Stimulated activated CD4-positive, alpha-beta T cell treated with anti-CD3 and anti-CD28 coated beads, Interleukin-12 subunit alpha, Interleukin-12 subunit beta, amount 100 ng/mL, for 4 hours (primary cell): ENCODE results near the gene DAPK2.

Experiments
- DNase-seq: peaks from one replicate; pipeline ENCODE4 v3.0.0-alpha.2; 2020

DAPK2 gene

GRCh38 chr15:63939531-63940130 lies 106.7 kb downstream of the DAPK2 start:
- DNase-seq, result no peak

DNA sequence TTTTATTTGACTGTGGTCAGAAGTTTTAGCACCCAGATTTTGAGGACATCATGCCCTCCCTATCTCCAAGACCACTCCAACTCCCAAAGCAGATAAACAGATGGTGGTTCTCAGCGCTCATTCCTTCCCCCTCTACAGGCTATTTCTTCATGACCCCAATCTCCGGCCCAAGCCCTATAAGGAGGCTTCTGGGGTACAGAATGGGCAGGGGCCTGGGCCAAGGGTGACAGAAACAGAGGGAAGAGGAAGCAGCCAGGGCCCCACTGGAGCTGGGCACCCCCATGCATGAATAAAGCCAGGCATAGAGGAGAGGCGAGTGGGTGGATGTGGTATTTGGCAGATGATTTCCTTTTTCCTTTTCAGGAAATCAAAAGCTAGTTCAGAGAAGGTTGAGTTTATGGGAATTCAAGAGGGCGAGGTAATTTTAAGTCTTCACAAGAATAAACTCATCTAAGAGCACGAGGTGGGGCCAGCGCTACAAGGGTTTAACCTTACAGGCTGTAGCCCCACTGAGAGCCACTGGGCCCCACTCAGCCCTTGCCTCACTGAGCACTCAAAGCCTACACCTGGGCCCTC lies 107.7 kb downstream of the DAPK2 start:
- DNase-seq, result peak; percentile 9

DNA sequence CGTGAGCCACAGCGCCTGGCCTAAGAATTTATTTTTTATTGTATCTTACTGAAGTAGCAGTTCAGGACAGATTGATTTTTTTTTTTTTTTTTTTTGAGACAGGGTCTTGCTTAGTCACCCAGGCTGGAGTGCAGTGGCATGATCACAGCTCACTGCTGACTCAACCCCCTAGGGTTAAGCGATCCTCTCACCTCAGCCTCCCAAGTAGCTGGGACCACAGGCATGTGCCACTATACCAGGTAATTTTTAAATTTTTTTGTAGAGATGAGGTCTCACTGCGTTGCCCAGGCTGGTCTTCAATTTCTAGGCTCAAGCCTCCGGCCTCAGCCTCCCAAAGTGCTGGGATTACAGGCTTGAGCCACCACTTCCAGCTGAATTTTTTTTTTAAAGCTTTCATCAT lies 112.8 kb downstream of the DAPK2 start:
- no peak for DNase-seq

DNA sequence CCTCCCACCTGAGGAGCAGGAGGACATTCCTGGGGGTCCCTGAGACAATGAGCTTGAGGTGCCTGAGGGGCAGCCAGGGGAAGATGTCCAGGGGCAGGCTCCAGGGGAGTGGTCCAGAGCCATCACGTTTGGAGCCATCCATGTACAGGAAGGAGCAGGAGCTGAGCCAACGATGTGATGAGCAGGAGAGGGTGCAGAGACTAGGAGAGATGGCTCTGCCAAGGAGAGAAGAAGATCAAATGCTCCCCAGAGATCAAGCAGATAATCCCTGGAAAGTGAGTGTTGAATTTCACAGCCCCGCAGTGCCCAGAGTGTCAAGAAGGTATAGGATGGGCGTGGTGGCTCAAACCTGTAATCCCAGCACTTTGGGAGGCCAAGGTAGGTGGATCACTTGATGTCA lies 114.7 kb downstream of the DAPK2 start:
- DNase-seq, result no peak

DNA sequence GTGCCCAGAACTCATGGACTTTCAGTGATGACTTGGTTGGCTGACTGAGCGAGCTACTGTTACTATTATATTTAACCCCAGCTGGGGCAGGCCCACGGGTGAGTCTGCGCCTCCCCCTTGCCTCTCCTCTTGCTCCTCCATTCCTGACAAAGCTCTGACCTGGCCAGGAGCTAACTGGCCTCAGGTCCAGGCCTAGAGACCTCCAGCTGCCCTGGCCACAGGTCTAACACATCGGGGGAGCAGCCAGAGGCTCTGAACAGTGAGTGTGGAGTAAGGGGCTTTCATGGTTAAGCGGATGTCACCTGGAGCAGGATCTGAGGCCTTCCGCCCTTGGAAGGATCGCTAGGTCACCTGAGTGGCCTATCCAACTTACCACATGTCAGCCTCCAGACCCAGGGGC lies 116.3 kb downstream of the DAPK2 start:
- DNase-seq, result no peak

GRCh38 chr15:63928185-63928842 lies 118.0 kb downstream of the DAPK2 start:
- no peak for DNase-seq

- DNase-seq, result no peak
Measured at GRCh38 chr15:63923993-63924950, 122.0 kb downstream of the DAPK2 start.

DNA sequence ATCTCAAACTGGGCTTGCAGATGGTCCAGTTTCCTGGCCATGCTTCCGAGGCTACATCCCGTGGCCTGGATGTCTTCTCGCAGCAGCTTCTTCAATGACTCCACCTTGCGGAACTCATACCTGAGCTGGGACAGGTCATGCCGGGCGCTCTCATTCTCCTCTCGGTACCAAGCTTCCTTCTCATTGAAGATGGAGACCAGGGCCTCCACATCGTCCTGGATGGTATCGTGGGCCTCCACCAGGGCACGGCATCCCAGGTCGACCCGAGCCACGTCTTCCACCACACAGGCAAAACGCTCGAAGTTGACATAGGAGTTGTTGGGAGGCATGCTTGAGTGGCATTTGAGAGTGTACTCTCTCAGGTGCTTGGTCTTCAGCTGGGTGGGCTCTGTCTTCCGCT lies 123.4 kb downstream of the DAPK2 start:
- DNase-seq, result no peak

DNA sequence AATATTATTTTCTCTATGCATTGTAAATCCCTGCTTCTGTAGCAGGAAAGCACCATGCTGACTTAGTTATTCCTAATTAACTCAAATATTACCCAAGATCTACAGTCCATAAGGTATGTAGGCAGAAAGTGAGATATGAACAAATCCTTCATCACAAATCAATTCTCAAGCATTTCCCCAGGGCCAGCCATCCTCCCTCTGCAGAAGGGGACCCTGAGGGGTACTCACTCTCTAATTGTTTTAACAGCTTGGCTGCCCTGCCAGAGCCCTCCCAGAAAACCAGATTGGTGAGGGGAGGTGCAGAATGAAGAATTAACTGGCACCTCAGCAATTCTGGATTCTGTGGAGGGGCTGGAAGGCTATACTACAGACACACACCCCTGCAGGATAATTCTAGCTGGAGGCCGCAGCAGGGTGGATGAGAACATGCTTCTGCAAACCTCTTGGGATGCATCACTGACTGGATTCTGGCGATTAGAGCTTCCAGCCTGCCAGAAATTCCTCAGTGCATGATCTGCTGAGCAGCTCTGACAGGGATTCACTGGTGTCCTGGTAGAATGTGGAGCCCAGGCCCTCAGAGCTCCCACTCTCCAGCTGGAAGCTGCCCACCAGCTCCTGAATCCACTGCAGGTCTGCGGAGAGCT lies 123.9 kb downstream of the DAPK2 start:
- no peak for DNase-seq

DNA sequence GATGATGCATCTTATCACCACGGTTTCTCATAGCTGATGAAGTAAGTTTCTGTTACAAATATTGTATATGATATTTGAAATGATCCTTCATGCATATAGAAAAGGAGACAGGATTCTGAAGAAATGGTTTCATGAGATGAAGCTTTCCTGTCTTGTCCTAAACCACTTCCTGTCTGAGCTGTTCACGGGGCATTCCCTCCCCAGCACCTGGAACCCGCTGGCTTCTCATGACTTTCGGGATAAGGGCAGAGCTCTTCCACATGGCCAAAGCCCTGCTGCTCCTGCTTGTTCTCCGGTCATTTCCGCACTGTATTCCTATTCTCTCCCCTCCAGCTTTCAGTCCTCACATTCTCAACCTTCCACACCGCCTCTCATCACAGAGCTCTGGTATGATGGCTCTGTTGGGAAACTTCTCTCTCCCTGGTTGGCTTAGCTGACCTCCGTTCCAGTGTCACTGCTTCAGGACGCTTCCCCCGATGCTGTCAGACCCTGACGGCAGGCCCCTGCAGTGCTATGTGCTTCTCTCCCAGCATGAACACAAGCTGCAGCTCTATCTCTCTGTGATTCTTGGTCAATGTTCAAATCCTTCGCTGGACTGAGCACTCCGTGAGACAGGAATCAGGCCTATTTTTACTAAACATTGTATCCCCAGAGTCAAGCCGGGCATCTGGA lies 125.6 kb downstream of the DAPK2 start:
- DNase-seq, result no peak

- DNase-seq, result no peak
Measured at GRCh38 chr15:63918901-63919348, 127.4 kb downstream of the DAPK2 start.

DNA sequence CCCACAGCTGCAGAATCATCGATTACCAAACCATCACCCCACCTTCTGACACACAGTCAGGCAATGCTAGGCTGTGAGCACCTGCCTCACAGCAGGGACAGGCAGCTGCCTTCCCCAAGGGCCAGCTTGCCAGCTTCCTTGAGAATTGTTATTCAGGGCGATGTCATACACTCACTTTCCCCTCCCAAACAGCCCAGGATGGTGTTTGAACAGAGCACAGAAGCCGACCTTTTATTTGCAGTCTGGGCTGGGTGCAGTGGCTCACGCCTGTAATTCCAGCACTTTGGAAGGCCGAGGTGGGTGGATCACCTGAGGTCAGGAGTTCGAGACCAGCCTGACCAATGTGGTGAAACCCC lies 128.0 kb downstream of the DAPK2 start:
- DNase-seq, result no peak

- no peak for DNase-seq
Measured at GRCh38 chr15:63917588-63918316, 128.5 kb downstream of the DAPK2 start.

DNA sequence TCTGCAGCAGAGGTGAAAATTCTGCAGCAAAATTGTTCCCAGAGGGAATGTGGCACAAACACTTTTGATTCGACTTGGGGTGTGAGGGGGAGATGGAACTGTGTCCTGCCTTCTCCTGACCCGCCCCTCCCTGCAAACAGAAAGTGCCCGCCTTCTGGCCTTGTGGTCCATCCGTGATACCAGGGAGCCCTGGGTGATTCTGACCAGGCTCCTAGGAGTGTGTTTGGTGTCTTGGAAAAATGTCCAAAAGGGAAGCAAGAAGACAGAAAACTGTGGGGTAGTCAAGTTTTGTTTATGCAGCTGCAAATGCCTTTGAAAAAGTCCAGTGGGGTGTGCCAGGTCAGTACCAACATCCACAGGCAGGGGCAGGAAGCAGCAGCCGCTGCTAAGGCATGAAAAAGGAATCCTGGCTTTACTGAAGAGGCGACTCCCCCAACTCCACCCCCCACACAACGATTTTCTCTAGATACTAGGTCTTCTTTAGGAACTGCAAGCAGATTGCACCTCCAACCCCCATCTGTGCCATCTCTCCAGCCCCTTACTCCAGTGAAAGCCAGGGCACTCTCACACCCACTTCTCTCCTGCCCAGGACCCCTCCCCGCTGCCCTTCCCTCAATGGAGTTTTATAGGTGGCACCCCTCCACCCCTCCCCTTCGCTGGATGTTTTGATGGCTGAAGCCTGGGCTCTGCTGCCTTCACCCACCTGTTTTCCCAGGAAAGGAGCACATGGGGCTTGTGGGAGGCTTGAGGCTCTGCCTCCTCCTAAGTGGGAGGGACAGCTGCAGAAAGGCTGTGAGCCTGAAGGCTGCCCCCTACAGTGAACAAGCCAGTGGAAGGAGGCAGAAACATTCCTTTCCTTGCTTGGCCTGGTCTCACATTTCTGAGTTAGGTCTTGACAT lies 130.2 kb downstream of the DAPK2 start:
- DNase-seq, result no peak

- no peak for DNase-seq
Measured at GRCh38 chr15:63915209-63915872, 130.9 kb downstream of the DAPK2 start.

DNA sequence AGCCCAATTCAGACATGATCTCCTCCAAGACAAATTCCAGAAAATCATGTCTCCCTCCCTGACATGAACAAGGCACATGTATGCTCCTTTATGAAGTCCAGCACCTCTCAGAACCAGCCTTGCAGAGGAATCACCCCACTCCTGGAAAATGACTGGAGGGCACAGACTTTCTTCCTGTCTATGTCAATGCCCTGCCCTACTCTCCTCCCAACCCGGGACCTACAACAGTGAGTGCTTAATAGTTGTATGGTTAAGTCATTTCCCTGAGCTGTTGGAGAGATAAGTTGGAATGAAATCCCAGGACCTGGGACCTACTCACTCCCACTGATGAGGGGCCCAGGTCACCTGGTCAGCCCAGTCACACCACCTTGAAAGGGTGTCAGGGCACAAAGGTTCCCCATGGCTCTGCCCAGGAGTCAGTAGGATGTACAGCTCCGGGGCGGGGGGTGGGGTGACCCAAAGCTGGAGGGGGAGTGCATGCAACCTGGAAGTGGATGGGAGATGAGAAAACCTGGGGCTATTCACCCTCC lies 132.4 kb downstream of the DAPK2 start:
- DNase-seq, result no peak

DNA sequence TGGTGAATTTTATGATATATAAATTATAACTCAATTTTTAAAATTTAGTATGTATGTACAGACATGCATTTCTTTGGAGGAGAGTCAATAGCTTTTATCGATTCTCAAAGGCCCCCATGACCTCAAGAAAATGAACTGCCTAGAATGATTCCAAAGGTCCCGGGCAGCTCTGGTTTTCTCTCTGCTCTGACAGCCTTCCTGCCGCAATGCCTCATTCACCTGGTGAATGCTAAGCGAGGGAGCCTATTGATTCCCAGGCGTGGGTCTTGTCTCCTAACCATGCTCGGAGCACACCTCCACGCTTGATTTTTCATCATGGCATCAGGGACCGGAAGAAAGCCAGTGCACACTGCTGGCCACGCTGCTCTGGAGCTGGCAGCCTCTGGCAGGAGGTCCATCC lies 132.9 kb downstream of the DAPK2 start:
- DNase-seq, result no peak

DNA sequence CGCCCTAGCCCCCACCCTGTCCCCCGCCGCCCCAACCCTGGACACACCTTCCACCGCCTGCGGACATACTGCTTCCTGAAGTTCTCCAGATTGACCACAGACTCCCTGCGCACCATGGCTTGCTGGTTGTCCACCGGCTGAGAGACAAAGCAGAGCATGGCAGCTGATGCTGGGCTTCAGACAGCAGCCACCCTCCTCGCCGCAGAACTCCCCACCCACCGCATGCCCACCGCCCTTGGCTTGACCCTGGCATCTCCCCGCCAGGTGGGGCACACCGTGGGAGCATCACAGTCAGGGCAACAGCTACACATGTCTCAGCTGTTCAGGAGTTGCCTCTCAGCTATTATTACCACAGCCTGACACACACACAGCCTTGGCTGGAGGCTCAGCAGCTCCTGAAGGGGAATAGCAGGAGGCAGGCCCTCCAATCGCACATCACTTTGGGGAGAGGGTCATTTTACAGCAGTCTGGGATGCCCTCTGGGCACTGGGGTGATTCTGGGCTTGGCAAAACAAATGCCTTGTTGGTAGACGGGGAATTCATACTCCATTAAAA lies 134.1 kb downstream of the DAPK2 start:
- DNase-seq, result no peak

DNA sequence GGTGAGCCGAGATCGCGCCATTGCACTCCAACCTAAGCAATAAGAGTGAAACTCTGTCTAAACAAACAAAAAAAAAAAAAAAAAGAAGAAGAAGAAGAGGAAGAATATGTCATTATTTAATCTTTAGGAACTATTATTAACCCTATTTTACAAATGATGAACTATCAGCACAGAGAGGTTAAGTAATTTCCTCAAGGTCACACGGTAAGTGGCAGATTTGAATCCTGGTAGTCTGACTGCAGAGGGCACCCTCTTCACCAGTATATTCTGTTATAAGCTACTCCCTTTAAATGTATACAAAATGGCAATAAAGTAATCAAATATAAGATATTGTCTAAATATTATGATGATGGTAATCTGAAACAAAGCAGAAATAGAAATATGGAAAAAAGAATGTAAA lies 135.1 kb downstream of the DAPK2 start:
- DNase-seq, result no peak
